ENCODE measurements around the gene FAM171A2. TPM values are rescaled to one million over a fixed set of nuclear protein-coding genes. Genes with fewer than 3 reads are reported as not detected.
A peak's percentile ranks its signal among the peaks of the same experiment; 100 is the strongest.

The FAM171A2 gene
- total RNA-seq (2021; ENCODE audit: unreplicated experiment) (7.6 TPM), Bru-seq, nascent RNA (percentile 34 among the genes with signal in this experiment), BruChase-seq, experiment 1, labeled RNA remaining after a 2-hour chase (percentile 37 among the genes with signal in this experiment), BruChase-seq, experiment 2, labeled RNA remaining after a 6-hour chase (percentile 43 among the genes with signal in this experiment)
- 11.9 TPM for polyA plus RNA-seq (2012; ENCODE audit: insufficient read length)
- long read RNA-seq, partial matches to known transcripts: 3 of 13 reads
- long read RNA-seq, other reads (novel, unspliced or antisense): 6 of 13 reads

DNA sequence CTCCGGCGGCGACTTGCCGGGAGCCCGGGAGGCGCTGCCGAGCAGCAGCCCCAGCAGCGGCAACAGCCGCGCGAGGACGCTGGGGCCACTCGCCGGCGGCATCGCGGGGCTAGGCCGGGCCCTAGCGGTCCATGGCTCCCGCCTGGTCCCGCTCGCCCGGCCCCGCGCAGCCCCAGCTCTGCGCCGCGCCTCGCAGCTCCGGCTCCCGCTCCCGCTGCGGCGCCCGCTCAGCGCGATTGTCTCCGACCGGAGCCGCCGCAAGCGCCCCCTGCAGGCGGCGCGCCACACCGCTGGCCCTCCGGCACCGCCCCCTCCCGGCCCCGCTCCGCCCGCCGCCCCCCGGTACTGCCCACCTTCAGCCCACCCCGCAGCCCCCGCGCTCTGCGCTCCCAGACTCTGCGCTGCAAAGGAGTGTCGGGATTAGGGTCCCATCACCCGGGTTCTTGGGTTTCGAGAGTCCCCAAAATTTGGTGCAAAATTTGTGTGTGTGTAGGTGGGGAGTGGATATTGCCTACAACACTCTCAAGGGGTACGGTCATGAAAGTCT, at the start of gene FAM171A2:
Gene FAM171A2 (minus strand): TSS at position 241 of the 547 bp plus-strand sequence. CDS start 139 bp downstream, at position 102.
- ChIA-PET POLR2A (interaction anchor here (0.5 kb wide), 1 partner anchor 55 kb away, joined by 11 read pairs; the partner anchor contains the start of gene RUNDC3A), CTCF (interaction anchor here (1.5 kb wide), 1 partner anchor 195 kb away, joined by 4 read pairs; no protein-coding TSS in a partner anchor)
- Histone ChIP-seq H3K9me3 (ENCODE audit: control insufficient read depth, insufficient read depth, low read depth, low read length) (no peaks in the 10 kb centered on the region), H3K36me3 (ENCODE audit: control insufficient read depth, insufficient read depth, low read length) (no peaks in the 10 kb centered on the region), H3K27ac (ENCODE audit: low read length) (no peak within 1 kb of the TSS), H3K4me1 (ENCODE audit: control insufficient read depth, insufficient read depth, low read length) (peaks cover 6% of the 10 kb centered on the region; the same call in 1 of the 2 replicates), H3K4me3 (ENCODE audit: low read depth in 2 of 2, low read length in 2 of 2) (peak within 1 kb of the TSS; percentile 58 to 62), H3K27me3 (ENCODE audit: control insufficient read depth, insufficient read depth, low read length) (no peaks in the 10 kb centered on the region)
- TF ChIP-seq, protein P1, sequence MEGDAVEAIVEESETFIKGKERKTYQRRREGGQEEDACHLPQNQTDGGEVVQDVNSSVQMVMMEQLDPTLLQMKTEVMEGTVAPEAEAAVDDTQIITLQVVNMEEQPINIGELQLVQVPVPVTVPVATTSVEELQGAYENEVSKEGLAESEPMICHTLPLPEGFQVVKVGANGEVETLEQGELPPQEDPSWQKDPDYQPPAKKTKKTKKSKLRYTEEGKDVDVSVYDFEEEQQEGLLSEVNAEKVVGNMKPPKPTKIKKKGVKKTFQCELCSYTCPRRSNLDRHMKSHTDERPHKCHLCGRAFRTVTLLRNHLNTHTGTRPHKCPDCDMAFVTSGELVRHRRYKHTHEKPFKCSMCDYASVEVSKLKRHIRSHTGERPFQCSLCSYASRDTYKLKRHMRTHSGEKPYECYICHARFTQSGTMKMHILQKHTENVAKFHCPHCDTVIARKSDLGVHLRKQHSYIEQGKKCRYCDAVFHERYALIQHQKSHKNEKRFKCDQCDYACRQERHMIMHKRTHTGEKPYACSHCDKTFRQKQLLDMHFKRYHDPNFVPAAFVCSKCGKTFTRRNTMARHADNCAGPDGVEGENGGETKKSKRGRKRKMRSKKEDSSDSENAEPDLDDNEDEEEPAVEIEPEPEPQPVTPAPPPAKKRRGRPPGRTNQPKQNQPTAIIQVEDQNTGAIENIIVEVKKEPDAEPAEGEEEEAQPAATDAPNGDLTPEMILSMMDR (IDR thresholded peaks at IDR 0.05): peak; percentile 94
- 0 out of 2 replicates have a peak, but pooled peaks have one; percentile 31 for TF ChIP-seq SIN3A (IDR thresholded peaks at IDR 0.05; ENCODE audit: borderline replicate concordance, insufficient read depth, low read depth, low read length)
- TF ChIP-seq REST (IDR thresholded peaks at IDR 0.05; ENCODE audit: insufficient read depth in 1 of 2, low read depth in 2 of 2, low read length in 1 of 2): no peak
- ATAC-seq: peak; percentile 88
- BruUV-seq (replicated peaks): no TSS peak
- intact Hi-C loops (cut with micrococcal nuclease; ENCODE audit: unreplicated experiment) (no loop called here), in situ Hi-C loops (cut with HindIII; ENCODE audit: low pct_unique_long_range_greater_than_20kb, low sequenced_read_pairs) (no loop called here)
- DNase-seq (ENCODE audit: low read depth, low spot score): no peak

- POLR2A ChIA-PET: no interaction called here
- no peak for TF ChIP-seq SIN3A (IDR thresholded peaks at IDR 0.05; ENCODE audit: borderline replicate concordance, insufficient read depth, low read depth, low read length)
- TF ChIP-seq REST (IDR thresholded peaks at IDR 0.05; ENCODE audit: insufficient read depth in 1 of 2, low read depth in 2 of 2, low read length in 1 of 2): no peak
- no peak for TF ChIP-seq POLR2AphosphoS5 (IDR thresholded peaks at IDR 0.05; ENCODE audit: low read depth, low read length)
- H3K4me3 ChIP-seq (ENCODE audit: low read depth in 2 of 2, low read length in 2 of 2): no peak overlapping the region
- no peak for ATAC-seq
- CTCF ChIA-PET: no interaction called here
- H3K27ac ChIP-seq (ENCODE audit: low read length): no peak overlapping the region
- no peaks in the 10 kb centered on the region for H3K4me1 ChIP-seq (ENCODE audit: control insufficient read depth, insufficient read depth, low read length)
- intact Hi-C loops (cut with micrococcal nuclease; ENCODE audit: unreplicated experiment) (no loop called here), in situ Hi-C loops (cut with HindIII; ENCODE audit: low pct_unique_long_range_greater_than_20kb, low sequenced_read_pairs) (no loop called here)
- no peaks in the 10 kb centered on the region for H3K27me3 ChIP-seq (ENCODE audit: control insufficient read depth, insufficient read depth, low read length)
- DNase-seq (ENCODE audit: low read depth, low spot score): no peak
- peaks cover under 1% of the 10 kb centered on the region; the same call in 1 of the 2 replicates for H3K36me3 ChIP-seq (ENCODE audit: control insufficient read depth, insufficient read depth, low read length)
- no peaks in the 10 kb centered on the region for H3K9me3 ChIP-seq (ENCODE audit: control insufficient read depth, insufficient read depth, low read depth, low read length)
- BruUV-seq (replicated peaks): no TSS peak
These were observed 45.8 kb upstream of the FAM171A2 start for GRCh38 chr17:44409309-44410028.
